HCT116 (cell line): ENCODE data around the gene INTU. TPM values are rescaled to one million over a fixed set of nuclear protein-coding genes. Genes with fewer than 3 reads are reported as not detected.

Experiments
- ATAC-seq: fragments of 200-7000 bp; cut with Tn5 transposase; 2 replicates; pipeline ENCODE4 v1.9.1; 2020; ENCODE audit warnings: mild to moderate bottlenecking, moderate library complexity
- BruUV-seq: library from RNA; stranded (reverse); fragments of 400-500 nt; replicated peaks from 2 replicates; lab custom pipeline; 2021; lab: Mats Ljungman, UMichigan
- CTCF ChIA-PET: fragments of 300-600 bp; sonication (Branson Sonifier 250); formaldehyde crosslinking; loops from one replicate; lab custom pipeline; 2021; ENCODE audit warnings: antibody characterized with exemption; lab: Charles Lee
- POLR2A ChIA-PET: fragments of 300-600, 350-600 bp; sonication (Branson Sonifier 250); formaldehyde crosslinking; loops from one replicate; lab custom pipeline; 2021; ENCODE audit warnings: antibody characterized with exemption; lab: Charles Lee
- RAD21 ChIA-PET, 2 experiments: fragments of 300-600 bp; sonication (Branson Sonifier 250); formaldehyde crosslinking; loops; one replicate each; lab custom pipeline; 2023; ENCODE audit warnings: low total read pairs in 2 of 2; ENCODE audit not compliant: uncharacterized antibody in 2 of 2, unreplicated experiment in 2 of 2, low non-redundant PET in 1 of 2; lab: Charles Lee
- DNase-seq: peaks from one replicate; pipeline ENCODE4 v3.0.0-alpha.2; 2010; ENCODE audit warnings: low read depth, low spot score
- H2AFZ ChIP-seq: fragments of 200-600 bp; shearing (Covaris generic), sonication (generic); 2 replicates; pipeline ENCODE4 v1.6.1; 2017; ENCODE audit warnings: low read depth, mixed run types, mixed read lengths, antibody characterized with exemption, low read length; ENCODE audit not compliant: poor library complexity, severe bottlenecking
- H3K27ac ChIP-seq: 2 replicates; pipeline ENCODE4 v1.5.1; 2012; ENCODE audit warnings: low read depth, low read length
- H3K27me3 ChIP-seq: fragments of 200-600 bp; sonication (generic); 2 replicates; pipeline ENCODE4 v1.6.1; 2016; ENCODE audit warnings: mixed run types, low read length, mixed read lengths; ENCODE audit not compliant: insufficient read depth
- H3K36me3 ChIP-seq, 2 experiments: fragments of 200-500 bp in 1 of 2; fragments of 200-600 bp in 1 of 2; sonication (Bioruptor generic) in 1 of 2; sonication (generic) in 1 of 2; 2 replicates each; pipeline versions ENCODE4 v1.5.1 to v1.6.1; 2014 to 2016; ENCODE audit warnings: low read length in 2 of 2, inconsistent platforms in 1 of 2, mixed read lengths in 1 of 2, mixed run types in 1 of 2; ENCODE audit not compliant: insufficient read depth in 2 of 2, control insufficient read depth in 1 of 2
- H3K4me1 ChIP-seq, 2 experiments: fragments of 200-600 bp in 1 of 2; sonication (generic) in 1 of 2; 2 replicates each; pipeline versions ENCODE4 v1.5.1 to v1.6.1; 2012 to 2017; ENCODE audit warnings: low read length in 2 of 2, inconsistent platforms in 1 of 2, mild to moderate bottlenecking in 1 of 2, mixed read lengths in 1 of 2, mixed run types in 1 of 2, moderate library complexity in 1 of 2; ENCODE audit not compliant: insufficient read depth in 2 of 2, control insufficient read depth in 1 of 2
- H3K4me2 ChIP-seq: fragments of 200-600 bp; sonication (generic); 2 replicates; pipeline ENCODE4 v1.6.1; 2017; ENCODE audit warnings: mixed run types, low read length, mixed read lengths
- H3K4me3 ChIP-seq, 2 experiments: fragments of 200-600 bp in 1 of 2; sonication (generic) in 1 of 2; replicated peaks in 1 of 2; 2 replicates each; pipeline ENCODE4 v1.5.1; 2011 to 2016; ENCODE audit warnings: low read length in 2 of 2, control low read depth in 1 of 2, low read depth in 1 of 2, mild to moderate bottlenecking in 1 of 2, mixed read lengths in 1 of 2, mixed run types in 1 of 2
- H3K79me2 ChIP-seq: fragments of 200-600 bp; sonication (generic); 2 replicates; pipeline ENCODE4 v1.6.1; 2017; ENCODE audit warnings: mild to moderate bottlenecking, mixed run types, low read length, moderate library complexity, mixed read lengths; ENCODE audit not compliant: insufficient read depth
- H3K9ac ChIP-seq: fragments of 200-600 bp; sonication (generic); 2 replicates; pipeline ENCODE4 v1.6.1; 2016; ENCODE audit warnings: low read length, mixed read lengths
- H3K9me2 ChIP-seq: fragments of 200-600 bp; sonication (generic), shearing (Covaris generic); 2 replicates; pipeline ENCODE4 v1.6.1; 2017; ENCODE audit warnings: mixed run types, mild to moderate bottlenecking, moderate library complexity; ENCODE audit not compliant: insufficient read depth
- H3K9me3 ChIP-seq, 2 experiments: fragments of 200-500 bp in 1 of 2; fragments of 200-600 bp in 1 of 2; sonication (Bioruptor generic) in 1 of 2; sonication (generic) in 1 of 2; 2 replicates each; pipeline ENCODE4 v1.6.1; 2014 to 2017; ENCODE audit warnings: low read length in 2 of 2, mixed read lengths in 2 of 2, inconsistent platforms in 1 of 2, low read depth in 1 of 2, mild to moderate bottlenecking in 1 of 2, mixed run types in 1 of 2, moderate library complexity in 1 of 2; ENCODE audit not compliant: control insufficient read depth in 1 of 2, insufficient read depth in 1 of 2
- H4K20me1 ChIP-seq: fragments of 200-600 bp; sonication (generic), shearing (Covaris generic); 2 replicates; pipeline ENCODE4 v1.6.1; 2017; ENCODE audit warnings: mixed run types, mild to moderate bottlenecking, moderate library complexity; ENCODE audit not compliant: insufficient read depth
- CTCF ChIP-seq, 3 experiments: fragments of 200-600 bp in 1 of 3; sonication (generic) in 1 of 3; IDR thresholded peaks in 2 of 3; conservative IDR thresholded peaks in 1 of 3; 2 replicates each; pipeline ENCODE4 v1.5.1; 2012 to 2017; ENCODE audit warnings: low read depth in 2 of 3, low read length in 2 of 3, antibody characterized with exemption in 1 of 3, borderline replicate concordance in 1 of 3, control low read depth in 1 of 3, mild to moderate bottlenecking in 1 of 3, mixed read lengths in 1 of 3, mixed run types in 1 of 3, moderate library complexity in 1 of 3; ENCODE audit not compliant: insufficient read depth in 1 of 3
- POLR2AphosphoS5 ChIP-seq: IDR thresholded peaks from 2 replicates; pipeline ENCODE4 v1.6.1; 2011; ENCODE audit warnings: mild to moderate bottlenecking, low read depth, low read length, moderate library complexity
- YY1 ChIP-seq: IDR thresholded peaks from 2 replicates; pipeline ENCODE4 v1.6.1; 2011; ENCODE audit warnings: low read length, low read depth, moderate library complexity, mild to moderate bottlenecking; ENCODE audit not compliant: insufficient replicate concordance; ENCODE audit errors: extremely low read depth
- ZBTB33 ChIP-seq: IDR thresholded peaks from 2 replicates; pipeline ENCODE4 v1.6.1; 2011; ENCODE audit warnings: mild to moderate bottlenecking, low read length, moderate library complexity; ENCODE audit not compliant: insufficient replicate concordance; ENCODE audit errors: extremely low read depth
- ZFX ChIP-seq: fragments of 450-650 bp; IDR thresholded peaks from 2 replicates; pipeline ENCODE4 v1.6.1; 2017
- intact Hi-C: fragments of 100-400 bp; cut with micrococcal nuclease; formaldehyde crosslinking; loops from 2 replicates; pipeline ENCODE4 v1.10.0; 2022
- total RNA-seq: library from RNA; stranded (reverse); gene quantifications from one replicate; pipeline ENCODE4 v1.2.1, GENCODE V29; 2021; ENCODE audit not compliant: unreplicated experiment

The INTU gene
- total RNA-seq, 1 experiment from 2014 or later, result 12.0 TPM

GRCh38 chr4:127741247-127741646, 108.5 kb downstream of the INTU start (continued):
- TF ChIP-seq CTCF (IDR thresholded peaks at IDR 0.05 in 2 of 3, conservative IDR thresholded peaks at IDR 0.05 in 1 of 3; ENCODE audit: borderline replicate concordance in 1 of 3, insufficient read depth in 1 of 3, low read depth in 2 of 3, low read length in 2 of 3), result no peak

GRCh38 chr4:127747883-127748282, 115.1 kb downstream of the INTU start:
- H3K27me3 ChIP-seq, result no peaks in the 10 kb centered on the region
- TF ChIP-seq YY1, result no peak
- no peak for TF ChIP-seq POLR2AphosphoS5
- TF ChIP-seq ZFX, result no peak
- no peak for TF ChIP-seq ZBTB33
- 0 out of 4 replicates have a peak, but pooled peaks cover 0 to 3% of the 10 kb centered on the region in 2 experiments for H3K9me3 ChIP-seq
- H3K27ac ChIP-seq, result no peak overlapping the region
- no peak overlapping the region for H2AFZ ChIP-seq
- H3K4me1 ChIP-seq, result no peaks in the 10 kb centered on the region
- no peaks in the 10 kb centered on the region for H4K20me1 ChIP-seq
- no peak overlapping the region for H3K9ac ChIP-seq
- DNase-seq (no peak), ATAC-seq (no peak)
- no TSS peak for BruUV-seq
- H3K4me2 ChIP-seq, result no peak overlapping the region
- H3K79me2 ChIP-seq, result no peaks in the 10 kb centered on the region
- intact Hi-C loops, result no loop called here
- POLR2A ChIA-PET, result no interaction called here
- H3K4me3 ChIP-seq, result no peak overlapping the region
- CTCF ChIA-PET, result no interaction called here
- RAD21 ChIA-PET, result no interaction called here
- no peaks in the 10 kb centered on the region for H3K9me2 ChIP-seq
- no peaks in the 10 kb centered on the region for H3K36me3 ChIP-seq
